ENCODE results near the gene MIPOL1. TPM values are rescaled to one million over a fixed set of nuclear protein-coding genes. Genes with fewer than 3 reads are reported as not detected.

The MIPOL1 gene
- total and polyA plus RNA-seq, 2 experiments from 2014 or later: 16.6 to 24.8 TPM

GRCh38 chr14:37247791-37248461, 50.2 kb downstream of the MIPOL1 start (continued):
- TF ChIP-seq, protein P1, sequence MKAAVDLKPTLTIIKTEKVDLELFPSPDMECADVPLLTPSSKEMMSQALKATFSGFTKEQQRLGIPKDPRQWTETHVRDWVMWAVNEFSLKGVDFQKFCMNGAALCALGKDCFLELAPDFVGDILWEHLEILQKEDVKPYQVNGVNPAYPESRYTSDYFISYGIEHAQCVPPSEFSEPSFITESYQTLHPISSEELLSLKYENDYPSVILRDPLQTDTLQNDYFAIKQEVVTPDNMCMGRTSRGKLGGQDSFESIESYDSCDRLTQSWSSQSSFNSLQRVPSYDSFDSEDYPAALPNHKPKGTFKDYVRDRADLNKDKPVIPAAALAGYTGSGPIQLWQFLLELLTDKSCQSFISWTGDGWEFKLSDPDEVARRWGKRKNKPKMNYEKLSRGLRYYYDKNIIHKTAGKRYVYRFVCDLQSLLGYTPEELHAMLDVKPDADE (IDR thresholded peaks at IDR 0.05): no peak

GRCh38 chr14:37251775-37252174, 54.0 kb downstream of the MIPOL1 start:
- H3K27me3 Mint-ChIP-seq (ENCODE audit: insufficient read depth, low read depth, poor library complexity): no peaks in the 10 kb centered on the region
- Histone ChIP-seq H4K20me1 (replicated peaks; ENCODE audit: insufficient read depth) (peaks cover 3% of the 10 kb centered on the region; the same call in 1 of the 2 replicates), H3K36me3 (ENCODE audit: insufficient read depth) (no peaks in the 10 kb centered on the region), H3K4me2 (no peak overlapping the region), H3K9me2 (ENCODE audit: insufficient read depth) (no peaks in the 10 kb centered on the region), H3K79me2 (replicated peaks; ENCODE audit: insufficient read depth) (no peaks in the 10 kb centered on the region), H2AFZ (no peak overlapping the region), H3K27me3 (ENCODE audit: insufficient read depth) (no peaks in the 10 kb centered on the region), H3F3A (replicated peaks; ENCODE audit: low read depth) (no peaks in the 10 kb centered on the region), H3K4me1 (ENCODE audit: insufficient read depth) (peaks cover 12% of the 10 kb centered on the region), H3K27ac (ENCODE audit: low read depth) (no peak overlapping the region), H3K4me3 (no peak overlapping the region)
- H3K4me1 Mint-ChIP-seq: peaks cover 13% of the 10 kb centered on the region
- TF ChIP-seq EZH2phosphoT487 (IDR thresholded peaks at IDR 0.05; ENCODE audit: unreplicated experiment) (no peak), ZNF114 (CRISPR knock-in tag; IDR thresholded peaks at IDR 0.05) (no peak), POLR2AphosphoS5 (IDR thresholded peaks at IDR 0.05; ENCODE audit: low read depth) (no peak), STAT1 (IDR thresholded peaks at IDR 0.05; ENCODE audit: unreplicated experiment) (no peak), ZNF462 (CRISPR knock-in tag; IDR thresholded peaks at IDR 0.05) (no peak)
- TF ChIP-seq, protein P1 (IDR thresholded peaks at IDR 0.05): no peak
- TF ChIP-seq, protein P2, sequence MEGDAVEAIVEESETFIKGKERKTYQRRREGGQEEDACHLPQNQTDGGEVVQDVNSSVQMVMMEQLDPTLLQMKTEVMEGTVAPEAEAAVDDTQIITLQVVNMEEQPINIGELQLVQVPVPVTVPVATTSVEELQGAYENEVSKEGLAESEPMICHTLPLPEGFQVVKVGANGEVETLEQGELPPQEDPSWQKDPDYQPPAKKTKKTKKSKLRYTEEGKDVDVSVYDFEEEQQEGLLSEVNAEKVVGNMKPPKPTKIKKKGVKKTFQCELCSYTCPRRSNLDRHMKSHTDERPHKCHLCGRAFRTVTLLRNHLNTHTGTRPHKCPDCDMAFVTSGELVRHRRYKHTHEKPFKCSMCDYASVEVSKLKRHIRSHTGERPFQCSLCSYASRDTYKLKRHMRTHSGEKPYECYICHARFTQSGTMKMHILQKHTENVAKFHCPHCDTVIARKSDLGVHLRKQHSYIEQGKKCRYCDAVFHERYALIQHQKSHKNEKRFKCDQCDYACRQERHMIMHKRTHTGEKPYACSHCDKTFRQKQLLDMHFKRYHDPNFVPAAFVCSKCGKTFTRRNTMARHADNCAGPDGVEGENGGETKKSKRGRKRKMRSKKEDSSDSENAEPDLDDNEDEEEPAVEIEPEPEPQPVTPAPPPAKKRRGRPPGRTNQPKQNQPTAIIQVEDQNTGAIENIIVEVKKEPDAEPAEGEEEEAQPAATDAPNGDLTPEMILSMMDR (conservative IDR thresholded peaks at IDR 0.05; ENCODE audit: low read depth in 2 of 2): peak in 1 of 2 experiments; percentile 41; a peak in 3 of 4 replicates
- H3K9me3 Mint-ChIP-seq: no peaks in the 10 kb centered on the region
- no peak overlapping the region for H3K4me3 Mint-ChIP-seq
- DNase-seq (ENCODE audit: low spot score): peak; percentile 8
- no peak for ATAC-seq
- H3K27ac Mint-ChIP-seq: no peak overlapping the region
- no peaks in the 10 kb centered on the region for H3K36me3 Mint-ChIP-seq (ENCODE audit: low read depth)

All from GM23338 (cell line).